Measurements from ENCODE around the gene MARK2. TPM values are rescaled to one million over a fixed set of nuclear protein-coding genes. Genes with fewer than 3 reads are reported as not detected.

MARK2 gene
- total RNA-seq, 2 donors from 2014 or later, result 32.2 to 33.9 TPM

- ATAC-seq (no peak), DNase-seq (peak in 1 of 4 donors; percentile 28)
- Histone ChIP-seq H3K4me1 (peaks cover 41% of the 10 kb centered on the region), H3K4me3 (no peak overlapping the region), H3K27me3 (no peaks in the 10 kb centered on the region), H3K27ac (peak overlapping the region; percentile 72 to 93 (median 82)), H3K36me3 (replicated peaks in 1 of 2; ENCODE audit: insufficient read depth in 1 of 2, low read depth in 2 of 2) (no peaks in the 10 kb centered on the region), H3K9me3 (no peaks in the 10 kb centered on the region)
- no peak for TF ChIP-seq CTCF (IDR thresholded peaks at IDR 0.05)
- TF ChIP-seq POLR2A (IDR thresholded peaks at IDR 0.05), result no peak
- intact Hi-C loops (cut with DNase I), result no loop called here
- 24 to 25% methylated on average over 3 to 5 of the region's 5 CpGs for WGBS, 2 donors
Measured at GRCh38 chr11:63837739-63838138, 1.2 kb upstream of the MARK2 start.

DNA sequence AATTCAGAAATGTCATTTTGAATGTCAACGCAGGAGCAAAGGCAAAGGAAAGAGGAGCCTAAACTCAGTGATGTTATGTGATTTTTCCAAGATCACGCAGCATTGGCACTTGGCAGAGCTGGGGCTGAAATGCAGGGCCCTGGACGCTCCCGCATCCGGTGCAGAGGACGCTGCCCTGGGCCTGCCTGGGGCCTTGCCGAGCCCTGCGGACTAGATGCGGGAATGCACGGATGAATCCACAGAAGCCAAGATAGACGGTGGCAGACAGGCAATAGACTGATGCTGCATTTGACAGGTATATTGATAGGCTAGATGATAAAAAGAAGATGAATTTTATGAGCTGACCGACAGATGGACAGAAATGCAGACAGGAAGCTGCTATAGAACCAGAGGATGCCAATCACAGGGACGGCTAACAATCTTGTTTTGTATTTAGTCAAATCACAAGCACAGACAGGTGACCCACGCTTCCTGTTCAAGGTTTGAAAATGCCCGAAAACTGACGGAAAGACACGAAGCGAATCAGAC lies 696 bp upstream of the MARK2 start:
- intact Hi-C loops (cut with DNase I), result no loop called here
- 9 to 13% methylated on average over 18 of the region's 18 CpGs for WGBS, 2 donors
- peak in 1 of 4 donors; percentile 24 for DNase-seq
- Histone ChIP-seq H3K36me3 (replicated peaks in 1 of 2; ENCODE audit: insufficient read depth in 1 of 2, low read depth in 2 of 2) (no peaks in the 10 kb centered on the region), H3K27me3 (no peaks in the 10 kb centered on the region), H3K4me1 (peaks cover 46% of the 10 kb centered on the region), H3K27ac (peak overlapping the region; percentile 72 to 93 (median 82)), H3K4me3 (no peak overlapping the region), H3K9me3 (no peaks in the 10 kb centered on the region)
- no peak for ATAC-seq
- no peak for TF ChIP-seq POLR2A (IDR thresholded peaks at IDR 0.05)
- no peak for TF ChIP-seq CTCF (IDR thresholded peaks at IDR 0.05)

GRCh38 chr11:63839508-63840355 lies 822 bp downstream of the MARK2 start:
- peak; percentile 49 to 63 (median 57) for DNase-seq
- Histone ChIP-seq H3K27me3 (no peaks in the 10 kb centered on the region), H3K4me1 (peaks cover 61% of the 10 kb centered on the region), H3K9me3 (no peaks in the 10 kb centered on the region), H3K36me3 (replicated peaks in 1 of 2; ENCODE audit: insufficient read depth in 1 of 2, low read depth in 2 of 2) (no peaks in the 10 kb centered on the region), H3K4me3 (peak overlapping the region; percentile 72 to 80), H3K27ac (peak overlapping the region; percentile 66 to 93 (median 79))
- intact Hi-C loops (cut with DNase I), result no loop called here
- ATAC-seq, result no peak
- 0 to 1% methylated on average over 32 to 36 of the region's 40 CpGs for WGBS, 2 donors
- no peak for TF ChIP-seq CTCF (IDR thresholded peaks at IDR 0.05)
- TF ChIP-seq POLR2A (IDR thresholded peaks at IDR 0.05), result peak in 1 of 3 donors; percentile 14

- DNase-seq (no peak), ATAC-seq (no peak)
- H3K27me3 ChIP-seq, result no peaks in the 10 kb centered on the region
- intact Hi-C loops (cut with DNase I), result no loop called here
- H3K4me3 ChIP-seq, result peak overlapping the region in 1 of 2 donors; percentile 80
- TF ChIP-seq POLR2A (IDR thresholded peaks at IDR 0.05), result no peak
- no peak for TF ChIP-seq CTCF (IDR thresholded peaks at IDR 0.05)
- H3K9me3 ChIP-seq, result no peaks in the 10 kb centered on the region
- 0 to 3% methylated on average over 13 of the region's 13 CpGs for WGBS, 2 donors
- peaks cover 69% of the 10 kb centered on the region for H3K4me1 ChIP-seq
- peak overlapping the region; percentile 36 to 93 (median 79) for H3K27ac ChIP-seq
- H3K36me3 ChIP-seq (replicated peaks in 1 of 2; ENCODE audit: insufficient read depth in 1 of 2, low read depth in 2 of 2), result no peaks in the 10 kb centered on the region
Measured at GRCh38 chr11:63840356-63841060, 1.6 kb downstream of the MARK2 start.

Measured in body of pancreas (tissue), 4 donors.